Thoracic aorta (tissue), 2 donors: ENCODE measurements around the gene MTERF2. TPM values are rescaled to one million over a fixed set of nuclear protein-coding genes. Genes with fewer than 3 reads are reported as not detected.
A peak's percentile ranks its signal among the peaks of the same experiment; 100 is the strongest.

ENCODE experiments used
- ATAC-seq: fragments of 150-250 bp; one replicate; pipeline ENCODE4 v1.8.0; 2017; ENCODE audit warnings: low read depth; ENCODE audit not compliant: insufficient number of reproducible peaks, low FRiP score
- DNase-seq: peaks from one replicate; pipeline ENCODE4 v3.0.0-alpha.2; 2020; ENCODE audit warnings: low spot score
- H3K27ac ChIP-seq, 2 donors: fragments of 200-600 bp; sonication (generic); 1 replicate in 1 of 2; 2 replicates in 1 of 2; pipeline ENCODE4 v1.5.1; 2016; ENCODE audit warnings: mild to moderate bottlenecking in 2 of 2, moderate library complexity in 2 of 2
- H3K27me3 ChIP-seq: fragments of 200-600 bp; sonication (generic); replicated peaks from 2 replicates; pipeline ENCODE4 v1.6.0; 2016; ENCODE audit warnings: mild to moderate bottlenecking; ENCODE audit not compliant: insufficient read depth
- H3K36me3 ChIP-seq: fragments of 200-600 bp; sonication (generic); one replicate; pipeline ENCODE4 v1.5.1; 2016
- H3K4me1 ChIP-seq, 2 donors: fragments of 200-600 bp; sonication (generic); 1 replicate in 1 of 2; 2 replicates in 1 of 2; pipeline versions ENCODE4 v1.5.1 to v1.6.0; 2016; ENCODE audit warnings: low read depth in 2 of 2, mild to moderate bottlenecking in 1 of 2; ENCODE audit not compliant: control insufficient read depth in 1 of 2
- H3K4me3 ChIP-seq: fragments of 200-600 bp; sonication (generic); 2 replicates; pipeline ENCODE4 v1.5.1; 2016; ENCODE audit warnings: mild to moderate bottlenecking
- H3K9me3 ChIP-seq: fragments of 200-600 bp; sonication (generic); 2 replicates; pipeline ENCODE4 v1.5.1; 2016
- total RNA-seq, 2 donors: library from RNA; depleted of rRNA; stranded (reverse); fragments of >200 nt; gene quantifications; one replicate each; pipeline versions ENCODE4 v1.1.0 to v1.2.3, GENCODE V29; 2016
- TF ChIP-seq, protein P1 (sequence below): fragments of 200-600 bp; sonication (generic); IDR thresholded peaks from one replicate; pipeline ENCODE4 v1.5.1; 2019; ENCODE audit warnings: antibody characterized with exemption

MTERF2 gene
- total RNA-seq, 2 donors from 2014 or later = 5.8 to 11.1 TPM

DNA sequence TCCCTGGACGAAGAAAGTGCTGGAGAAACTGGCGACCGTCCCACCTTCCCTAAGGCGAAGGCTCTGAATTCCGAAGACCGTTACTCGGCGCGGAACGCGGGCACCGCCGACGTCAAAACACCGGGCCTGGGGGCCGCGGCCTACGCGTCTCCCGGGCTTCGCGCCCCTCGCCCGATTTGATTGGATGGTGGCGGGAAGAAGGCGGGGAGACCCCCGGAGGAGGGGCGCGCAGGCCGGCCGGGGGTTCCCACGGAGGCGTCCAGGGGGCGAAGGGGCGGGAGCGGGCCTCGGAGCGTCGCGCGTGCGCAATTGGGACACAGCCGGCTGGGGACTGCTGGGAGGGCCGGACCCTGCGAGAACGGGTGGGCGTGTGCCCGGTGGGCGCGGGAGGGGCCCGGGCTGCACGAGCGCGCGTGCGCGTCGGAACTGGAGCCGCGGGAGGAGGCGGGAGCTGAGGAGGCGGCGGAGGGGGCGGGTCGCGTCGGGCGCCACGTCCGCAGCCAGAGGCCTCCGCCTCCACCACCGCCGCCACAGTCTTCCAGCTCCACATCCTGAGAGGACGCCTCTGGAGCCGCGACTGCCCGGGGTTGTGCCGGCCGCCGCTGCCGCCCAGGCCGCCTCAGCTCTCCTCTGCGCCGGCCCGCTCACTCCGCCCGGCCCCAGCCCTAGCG is 31.4 kb downstream of the MTERF2 start, which contains the start of gene TMEM263:
Gene TMEM263, plus strand, starts transcription at position 531 of the 671 bp plus-strand sequence. CDS start 11,210 bp downstream, outside the sequence.
- H3K27me3 ChIP-seq = no peaks in the 10 kb centered on the region
- H3K4me1 ChIP-seq = peaks cover 20 to 29% of the 10 kb centered on the region in 2 donors
- ATAC-seq (peak; percentile 81), DNase-seq (peak; percentile 58)
- peak within 1 kb of the TSS; percentile 98 for H3K27ac ChIP-seq
- no peaks in the 10 kb centered on the region for H3K9me3 ChIP-seq
- TF ChIP-seq, protein P1, sequence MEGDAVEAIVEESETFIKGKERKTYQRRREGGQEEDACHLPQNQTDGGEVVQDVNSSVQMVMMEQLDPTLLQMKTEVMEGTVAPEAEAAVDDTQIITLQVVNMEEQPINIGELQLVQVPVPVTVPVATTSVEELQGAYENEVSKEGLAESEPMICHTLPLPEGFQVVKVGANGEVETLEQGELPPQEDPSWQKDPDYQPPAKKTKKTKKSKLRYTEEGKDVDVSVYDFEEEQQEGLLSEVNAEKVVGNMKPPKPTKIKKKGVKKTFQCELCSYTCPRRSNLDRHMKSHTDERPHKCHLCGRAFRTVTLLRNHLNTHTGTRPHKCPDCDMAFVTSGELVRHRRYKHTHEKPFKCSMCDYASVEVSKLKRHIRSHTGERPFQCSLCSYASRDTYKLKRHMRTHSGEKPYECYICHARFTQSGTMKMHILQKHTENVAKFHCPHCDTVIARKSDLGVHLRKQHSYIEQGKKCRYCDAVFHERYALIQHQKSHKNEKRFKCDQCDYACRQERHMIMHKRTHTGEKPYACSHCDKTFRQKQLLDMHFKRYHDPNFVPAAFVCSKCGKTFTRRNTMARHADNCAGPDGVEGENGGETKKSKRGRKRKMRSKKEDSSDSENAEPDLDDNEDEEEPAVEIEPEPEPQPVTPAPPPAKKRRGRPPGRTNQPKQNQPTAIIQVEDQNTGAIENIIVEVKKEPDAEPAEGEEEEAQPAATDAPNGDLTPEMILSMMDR = no peak
- no peaks in the 10 kb centered on the region for H3K36me3 ChIP-seq
- peak within 1 kb of the TSS; percentile 97 for H3K4me3 ChIP-seq

DNA sequence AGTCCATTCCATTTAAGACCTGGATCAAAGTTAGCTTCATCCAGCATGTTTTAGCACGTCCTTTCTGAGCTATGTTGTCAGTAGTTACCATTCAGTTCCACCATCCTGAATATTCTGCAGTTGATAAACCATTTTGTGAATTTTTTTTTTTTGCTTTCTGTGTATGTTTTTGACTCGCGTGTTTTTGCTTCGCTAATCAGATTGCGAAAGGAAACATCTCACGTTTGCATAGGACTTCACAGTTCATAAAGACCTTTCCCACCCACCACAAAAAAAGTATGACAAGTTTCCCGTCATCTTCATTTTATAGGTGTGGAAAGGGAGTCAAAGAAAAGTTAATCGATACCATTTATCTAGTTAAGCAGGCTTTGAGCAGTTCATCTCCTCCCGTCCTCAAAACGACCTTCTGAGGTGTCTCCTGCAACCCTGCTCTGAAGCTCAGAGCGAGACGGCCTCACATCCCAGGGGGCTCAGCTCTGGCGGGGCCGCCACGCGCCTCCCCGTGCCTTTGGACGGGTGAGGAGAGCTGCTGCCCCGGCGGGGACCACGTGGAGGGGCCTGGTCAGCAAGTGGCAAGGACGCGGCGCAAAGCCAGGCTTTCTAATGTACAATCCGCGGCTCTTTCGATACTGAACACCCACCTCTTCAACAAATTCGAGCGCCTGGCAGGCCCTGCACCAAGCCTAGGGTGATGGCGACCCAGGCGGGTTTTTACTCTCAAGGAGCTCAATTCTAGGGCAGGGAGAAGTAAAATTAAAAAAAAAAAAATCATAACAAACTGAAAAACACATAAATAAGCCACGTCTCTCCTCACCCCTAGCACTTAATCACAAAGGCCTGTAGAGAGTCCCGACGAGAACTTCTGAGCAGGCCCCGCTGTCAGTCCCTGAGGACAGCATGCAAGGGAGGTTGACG is 32.2 kb downstream of the MTERF2 start:
- Histone ChIP-seq H3K27ac (peak overlapping the region; percentile 98), H3K4me1 (peaks cover 17 to 23% of the 10 kb centered on the region in 2 donors), H3K27me3 (no peaks in the 10 kb centered on the region), H3K9me3 (no peaks in the 10 kb centered on the region), H3K36me3 (no peaks in the 10 kb centered on the region), H3K4me3 (peak overlapping the region; percentile 97)
- ATAC-seq = no peak
- peak; percentile 10 for DNase-seq
- TF ChIP-seq, protein P1 = no peak

DNA sequence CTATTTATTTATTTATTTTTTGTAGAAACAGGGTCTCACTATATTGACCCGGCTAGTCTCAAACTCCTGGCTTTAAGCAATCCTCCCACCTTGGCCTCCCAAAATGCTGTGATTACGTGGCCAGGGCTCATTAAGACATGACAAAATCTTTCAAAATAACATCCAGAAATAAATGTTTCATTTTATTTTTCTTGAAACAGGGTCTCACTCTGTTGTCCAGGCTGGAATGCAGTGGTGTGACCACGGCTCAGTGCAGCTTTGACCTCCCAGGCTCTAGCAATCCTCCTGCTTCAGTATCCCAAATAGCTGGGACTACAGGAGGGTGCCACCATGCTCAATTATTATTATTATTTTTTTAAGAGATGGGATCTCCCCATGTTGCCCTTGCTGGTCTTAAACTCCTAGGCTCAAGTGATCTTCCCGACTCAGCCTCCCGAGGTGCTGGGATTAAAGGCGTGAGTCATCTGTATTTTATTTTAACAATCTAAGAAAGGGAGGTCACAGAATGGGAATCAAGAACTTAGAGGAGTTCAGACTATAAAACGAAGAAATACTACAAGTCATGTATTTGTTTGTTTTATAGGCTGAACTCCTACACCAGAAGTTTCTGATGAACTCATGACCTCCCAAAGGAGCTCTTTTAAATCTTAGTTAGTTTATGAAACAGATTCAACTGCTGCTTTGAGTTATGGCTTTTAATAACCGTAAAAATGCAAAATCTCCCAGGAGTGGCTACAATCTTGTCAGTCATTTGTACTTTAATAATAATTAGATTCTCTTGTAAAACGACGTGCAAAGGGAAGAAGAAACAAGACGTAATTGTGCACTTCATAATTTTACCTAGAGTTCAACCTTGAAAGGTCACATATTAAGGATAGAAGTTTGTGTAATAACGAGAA is 33.3 kb downstream of the MTERF2 start:
- ATAC-seq (no peak), DNase-seq (no peak)
- Histone ChIP-seq H3K36me3 (no peaks in the 10 kb centered on the region), H3K4me1 (peaks cover 11 to 15% of the 10 kb centered on the region in 2 donors), H3K4me3 (no peak overlapping the region), H3K27me3 (no peaks in the 10 kb centered on the region), H3K9me3 (no peaks in the 10 kb centered on the region), H3K27ac (no peak overlapping the region)
- TF ChIP-seq, protein P1 = no peak

DNA sequence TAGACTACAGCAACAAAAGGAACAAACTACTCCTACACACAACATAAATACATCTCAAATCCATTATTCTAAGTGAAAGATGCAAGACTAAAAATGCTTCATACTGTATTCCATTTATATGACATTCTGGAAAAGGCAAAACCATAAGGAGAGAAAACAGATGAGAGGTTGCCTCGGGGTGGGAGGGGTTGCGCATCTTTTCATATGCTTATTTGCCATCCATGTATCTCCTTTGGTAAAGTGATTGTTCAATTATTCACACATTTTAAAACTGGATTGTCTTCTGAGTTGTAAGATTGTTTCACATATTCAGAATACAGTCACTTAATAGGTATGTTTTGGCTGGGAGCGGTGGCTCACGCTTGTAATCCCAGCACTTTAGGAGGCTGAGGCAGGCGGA is 36.4 kb downstream of the MTERF2 start:
- H3K27me3 ChIP-seq = no peaks in the 10 kb centered on the region

More for the DNA sequence above, 36.4 kb downstream of the MTERF2 start:
- DNase-seq (no peak), ATAC-seq (no peak)
- H3K27ac ChIP-seq = no peak overlapping the region
- H3K36me3 ChIP-seq = no peaks in the 10 kb centered on the region
- H3K4me3 ChIP-seq = no peak overlapping the region
- TF ChIP-seq, protein P1 = no peak
- peaks cover 0 to 4% of the 10 kb centered on the region in 2 donors for H3K4me1 ChIP-seq
- no peaks in the 10 kb centered on the region for H3K9me3 ChIP-seq
